GM19372 (cell line): ENCODE data around the gene CORO1C.
A peak's percentile ranks its signal among the peaks of the same experiment; 100 is the strongest.

Experiments
- ATAC-seq: cut with Tn5 transposase; IDR thresholded peaks from one replicate; pipeline ENCODE4 v1.9.1; 2021; ENCODE audit warnings: mild to moderate bottlenecking, low read depth, moderate library complexity; ENCODE audit not compliant: unreplicated experiment

Gene CORO1C

GRCh38 chr12:108700833-108701541 is 30.3 kb downstream of the CORO1C start:
- ATAC-seq = no peak

- no peak for ATAC-seq
Measured at GRCh38 chr12:108699955-108700563, 31.3 kb downstream of the CORO1C start.

- ATAC-seq = no peak
Measured at GRCh38 chr12:108697905-108698304, 33.4 kb downstream of the CORO1C start.

- no peak for ATAC-seq
Measured at GRCh38 chr12:108696996-108697290, 34.4 kb downstream of the CORO1C start.

GRCh38 chr12:108696111-108696995 is 35.0 kb downstream of the CORO1C start:
- no peak for ATAC-seq

GRCh38 chr12:108694812-108695278 is 36.5 kb downstream of the CORO1C start:
- ATAC-seq = no peak

- no peak for ATAC-seq
Measured at GRCh38 chr12:108693751-108694150, 37.6 kb downstream of the CORO1C start.

- ATAC-seq = no peak
Measured at GRCh38 chr12:108693186-108693730, 38.1 kb downstream of the CORO1C start.

- ATAC-seq = no peak
Measured at GRCh38 chr12:108691998-108692808, 39.1 kb downstream of the CORO1C start.

- peak; percentile 86 for ATAC-seq
Measured at GRCh38 chr12:108691175-108691997, 39.9 kb downstream of the CORO1C start.

GRCh38 chr12:108690542-108691174 is 40.7 kb downstream of the CORO1C start:
- no peak for ATAC-seq

- ATAC-seq = no peak
Measured at GRCh38 chr12:108690191-108690518, 41.2 kb downstream of the CORO1C start.

GRCh38 chr12:108689314-108690190 is 41.8 kb downstream of the CORO1C start:
- no peak for ATAC-seq

GRCh38 chr12:108686780-108687179 is 44.5 kb downstream of the CORO1C start:
- no peak for ATAC-seq

- no peak for ATAC-seq
Measured at GRCh38 chr12:108685469-108686260, 45.7 kb downstream of the CORO1C start.

GRCh38 chr12:108683906-108684556 is 47.3 kb downstream of the CORO1C start:
- no peak for ATAC-seq

GRCh38 chr12:108681317-108681716 is 50.0 kb downstream of the CORO1C start:
- ATAC-seq = no peak
